ENCODE measurements around the gene TRIM21.
"Not testable (repeated sequence)": the region's sequence is repeated elsewhere in the genome, so short reads cannot be mapped to it uniquely, and the experiment has no call there.

TRIM21 gene

DNA sequence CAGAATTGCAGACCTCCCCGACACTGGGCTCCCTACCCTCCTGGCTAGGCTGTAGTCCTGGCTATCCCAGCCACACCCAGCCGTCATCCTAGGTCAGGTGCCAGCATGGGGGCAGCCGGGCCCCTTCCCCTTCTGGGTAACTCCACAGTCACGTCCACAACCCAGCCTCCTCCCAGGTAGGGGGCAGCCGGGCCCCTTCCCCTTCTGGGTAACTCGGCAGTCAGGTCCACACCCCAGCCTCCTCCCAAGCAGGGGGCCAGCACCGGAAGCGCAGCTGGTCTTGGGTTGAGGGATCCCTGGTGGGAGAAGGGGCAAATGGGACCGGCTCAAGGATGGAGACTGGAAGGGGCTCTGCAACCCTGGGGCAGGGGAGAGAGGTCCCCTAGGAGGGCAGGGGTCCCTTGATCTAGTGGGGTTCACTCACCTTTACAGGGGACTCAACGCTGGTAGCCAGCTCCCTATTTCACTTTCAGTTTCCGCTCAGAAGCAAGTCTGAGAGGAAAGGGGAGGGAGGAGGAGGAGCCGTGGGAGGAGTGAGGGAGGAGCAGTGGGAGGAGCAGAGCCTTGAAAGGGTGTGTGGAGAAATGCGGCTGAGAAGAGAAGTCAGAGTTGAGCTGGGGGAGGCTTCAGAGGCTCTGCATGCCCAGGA is at the start of gene TRIM21:
TRIM21 (minus strand) TSS at position 494 of the 649 bp plus-strand sequence. CDS start 3,293 bp downstream, outside the sequence.
- Mint-ChIP-seq H3K36me3 (ENCODE audit: low read depth) (peaks cover 43% of the 10 kb centered on the region), H3K9me3 (peaks cover 9% of the 10 kb centered on the region), H3K4me1 (ENCODE audit: low read depth) (peaks cover 39% of the 10 kb centered on the region), H3K27ac (peak within 1 kb of the TSS; percentile 91), H3K4me3 (peak within 1 kb of the TSS; percentile 92), H3K27me3 (ENCODE audit: low read depth) (peaks cover 5% of the 10 kb centered on the region)

DNA sequence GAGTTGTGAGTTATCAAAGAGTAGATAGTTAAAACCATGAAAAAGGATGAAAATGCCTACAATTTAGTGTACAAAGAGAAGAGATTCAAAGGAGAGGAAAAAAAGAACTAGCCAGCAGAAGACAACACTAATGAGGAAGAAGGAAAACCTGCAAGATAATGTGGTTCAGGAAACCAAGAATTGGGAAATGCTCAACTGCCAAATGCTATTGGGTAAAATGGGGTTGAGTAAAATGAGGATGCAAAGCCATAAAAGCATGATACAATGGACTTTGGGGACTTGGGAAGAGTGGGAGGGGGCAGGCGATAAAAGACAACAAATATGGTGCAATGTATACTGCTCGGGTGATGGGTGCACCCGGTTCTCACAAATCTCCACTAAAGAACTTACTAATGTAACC is 48.0 kb upstream of the TRIM21 start:
- H3K27me3 Mint-ChIP-seq (ENCODE audit: low read depth) = no peaks in the 10 kb centered on the region
- peaks cover 3% of the 10 kb centered on the region for H3K9me3 Mint-ChIP-seq
- no peak overlapping the region for H3K27ac Mint-ChIP-seq
- no peak overlapping the region for H3K4me3 Mint-ChIP-seq
- no peaks in the 10 kb centered on the region for H3K4me1 Mint-ChIP-seq (ENCODE audit: low read depth)
- H3K36me3 Mint-ChIP-seq (ENCODE audit: low read depth) = no peaks in the 10 kb centered on the region

DNA sequence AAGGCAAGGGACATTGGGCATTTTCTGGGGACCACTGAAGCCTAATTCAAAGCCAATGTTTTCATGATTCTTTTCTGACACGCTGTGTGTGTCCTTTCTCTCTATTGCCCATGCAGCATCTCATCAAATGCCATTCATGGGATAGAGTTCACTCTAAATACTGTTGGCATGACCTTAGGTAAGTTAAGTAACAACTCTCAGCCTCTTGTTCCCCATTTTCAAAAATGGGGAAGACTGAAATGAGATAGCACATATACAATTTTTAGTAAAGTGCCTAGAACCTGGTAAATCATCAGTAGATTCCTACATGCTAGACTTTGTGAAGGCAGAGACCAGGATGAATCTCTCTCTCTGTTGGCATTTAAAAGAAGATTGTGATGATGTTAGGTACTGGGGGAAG is 42.9 kb upstream of the TRIM21 start:
- H3K4me1 Mint-ChIP-seq (ENCODE audit: low read depth) = no peaks in the 10 kb centered on the region

DNA sequence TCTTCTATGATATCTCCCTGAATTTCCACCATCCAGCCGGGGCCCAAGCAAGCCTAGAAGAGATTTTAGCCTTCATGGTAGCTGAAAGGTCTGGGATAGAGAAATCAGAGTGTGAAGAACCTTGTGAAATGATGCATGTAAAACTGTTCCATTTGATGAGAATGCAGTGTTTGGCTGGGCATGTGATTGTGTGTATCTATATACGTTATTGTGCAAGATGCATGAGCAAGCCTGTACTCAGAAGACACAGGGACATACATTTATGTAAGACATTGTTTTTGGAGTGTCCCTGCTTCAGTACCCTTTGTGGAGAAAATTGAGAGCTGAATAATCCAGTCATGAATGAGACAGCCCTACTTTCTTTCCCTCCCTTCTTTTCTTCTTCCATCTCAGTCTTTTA is 40.4 kb upstream of the TRIM21 start:
- no peak overlapping the region for H3K27ac Mint-ChIP-seq
- H3K9me3 Mint-ChIP-seq = no peaks in the 10 kb centered on the region
- H3K4me3 Mint-ChIP-seq = no peak overlapping the region
- no peaks in the 10 kb centered on the region for H3K36me3 Mint-ChIP-seq (ENCODE audit: low read depth)
- H3K4me1 Mint-ChIP-seq (ENCODE audit: low read depth) = no peaks in the 10 kb centered on the region
- peaks cover 3% of the 10 kb centered on the region for H3K27me3 Mint-ChIP-seq (ENCODE audit: low read depth)

More for the DNA sequence above, 42.9 kb upstream of the TRIM21 start:
- no peak overlapping the region for H3K27ac Mint-ChIP-seq
- peaks cover 3% of the 10 kb centered on the region for H3K27me3 Mint-ChIP-seq (ENCODE audit: low read depth)
- no peaks in the 10 kb centered on the region for H3K36me3 Mint-ChIP-seq (ENCODE audit: low read depth)
- H3K4me3 Mint-ChIP-seq = no peak overlapping the region
- peaks cover 3% of the 10 kb centered on the region for H3K9me3 Mint-ChIP-seq

DNA sequence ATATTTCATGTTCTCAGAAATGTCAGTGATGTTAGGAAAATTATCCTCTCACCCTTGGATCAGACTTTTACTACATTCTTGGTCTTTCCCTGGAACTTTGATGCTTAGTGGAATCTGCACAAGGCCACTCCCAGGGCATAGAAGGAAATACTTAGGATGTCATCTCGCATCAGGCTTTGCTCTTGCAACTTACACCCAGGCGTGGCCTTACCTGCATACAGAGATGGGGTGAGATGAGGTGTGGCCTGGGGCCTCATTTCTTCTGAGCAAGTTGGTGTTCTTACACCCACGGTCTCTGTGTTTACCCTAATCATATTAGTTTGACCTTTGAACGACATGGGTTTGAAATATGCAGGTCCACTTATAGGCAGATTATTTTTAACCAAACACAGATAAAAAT is 36.5 kb upstream of the TRIM21 start:
- Mint-ChIP-seq H3K36me3 (ENCODE audit: low read depth) (no peaks in the 10 kb centered on the region), H3K9me3 (no peaks in the 10 kb centered on the region), H3K4me3 (no peak overlapping the region), H3K27me3 (ENCODE audit: low read depth) (peaks cover 3% of the 10 kb centered on the region), H3K27ac (no peak overlapping the region), H3K4me1 (ENCODE audit: low read depth) (no peaks in the 10 kb centered on the region)

DNA sequence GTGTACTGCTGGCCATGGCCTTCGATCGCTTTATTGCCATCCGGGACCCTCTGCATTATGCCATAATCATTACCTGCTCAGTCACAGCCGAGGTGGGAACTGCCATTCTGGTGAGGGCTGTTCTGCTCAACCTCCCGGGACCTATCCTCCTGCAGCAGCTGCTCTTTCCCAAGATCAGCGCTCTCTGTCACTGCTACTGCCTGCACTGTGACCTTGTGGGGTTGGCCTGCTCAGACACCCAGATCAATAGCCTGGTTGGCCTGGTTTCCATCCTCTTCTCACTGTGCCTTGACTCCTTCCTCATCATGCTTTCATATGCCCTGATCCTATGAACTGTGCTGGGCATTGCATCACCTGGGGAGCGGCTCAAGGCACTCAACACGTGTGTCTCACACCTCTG is 24.9 kb upstream of the TRIM21 start:
- H3K4me3 Mint-ChIP-seq = no peak overlapping the region
- no peaks in the 10 kb centered on the region for H3K9me3 Mint-ChIP-seq
- H3K36me3 Mint-ChIP-seq (ENCODE audit: low read depth) = no peaks in the 10 kb centered on the region
- no peaks in the 10 kb centered on the region for H3K4me1 Mint-ChIP-seq (ENCODE audit: low read depth)
- H3K27me3 Mint-ChIP-seq (ENCODE audit: low read depth) = no peaks in the 10 kb centered on the region
- H3K27ac Mint-ChIP-seq = no peak overlapping the region

DNA sequence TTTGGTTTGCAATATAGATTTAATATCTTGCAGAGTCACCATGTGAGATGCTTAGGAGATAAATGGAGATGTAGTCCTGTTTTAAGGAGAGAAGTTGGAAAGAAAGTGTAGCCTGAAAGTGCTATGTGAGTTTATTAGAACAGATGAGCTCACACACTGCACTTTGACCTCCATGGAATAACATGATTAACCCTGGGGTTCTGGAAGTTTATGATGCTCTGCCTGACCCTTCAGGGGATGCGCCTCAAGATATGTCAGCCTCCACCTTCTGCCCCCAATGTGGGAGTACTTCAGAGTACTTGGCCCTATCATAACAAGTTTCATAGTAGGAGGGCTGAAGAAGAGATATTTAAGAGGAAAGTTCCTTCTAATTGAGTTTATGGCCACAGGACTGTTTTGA is 23.3 kb upstream of the TRIM21 start:
- no peak overlapping the region for H3K27ac Mint-ChIP-seq
- no peak overlapping the region for H3K4me3 Mint-ChIP-seq
- H3K4me1 Mint-ChIP-seq (ENCODE audit: low read depth) = no peaks in the 10 kb centered on the region
- H3K36me3 Mint-ChIP-seq (ENCODE audit: low read depth) = no peaks in the 10 kb centered on the region
- H3K9me3 Mint-ChIP-seq = no peaks in the 10 kb centered on the region
- no peaks in the 10 kb centered on the region for H3K27me3 Mint-ChIP-seq (ENCODE audit: low read depth)

DNA sequence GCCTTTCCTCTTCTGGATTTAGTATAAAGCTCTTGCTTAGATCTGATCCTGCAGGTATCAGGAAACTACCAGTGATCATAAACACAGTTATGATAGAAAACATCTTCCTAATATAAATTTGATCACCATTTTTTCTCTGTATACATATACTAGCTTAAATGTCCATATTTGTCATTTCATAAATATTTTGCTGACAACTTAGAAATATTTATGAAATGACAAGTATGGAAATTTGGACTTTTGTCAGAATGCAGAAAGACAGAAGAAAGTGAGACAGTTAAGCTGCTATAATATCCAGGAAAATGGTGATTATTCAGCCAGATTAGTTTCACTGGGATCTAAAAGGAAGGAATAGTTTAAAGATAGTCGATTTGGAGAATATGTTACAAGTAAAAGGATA is 22.8 kb upstream of the TRIM21 start:
- H3K4me3 Mint-ChIP-seq = no peak overlapping the region
- no peaks in the 10 kb centered on the region for H3K27me3 Mint-ChIP-seq (ENCODE audit: low read depth)
- no peaks in the 10 kb centered on the region for H3K4me1 Mint-ChIP-seq (ENCODE audit: low read depth)
- no peaks in the 10 kb centered on the region for H3K36me3 Mint-ChIP-seq (ENCODE audit: low read depth)
- H3K27ac Mint-ChIP-seq = no peak overlapping the region
- H3K9me3 Mint-ChIP-seq = no peaks in the 10 kb centered on the region

DNA sequence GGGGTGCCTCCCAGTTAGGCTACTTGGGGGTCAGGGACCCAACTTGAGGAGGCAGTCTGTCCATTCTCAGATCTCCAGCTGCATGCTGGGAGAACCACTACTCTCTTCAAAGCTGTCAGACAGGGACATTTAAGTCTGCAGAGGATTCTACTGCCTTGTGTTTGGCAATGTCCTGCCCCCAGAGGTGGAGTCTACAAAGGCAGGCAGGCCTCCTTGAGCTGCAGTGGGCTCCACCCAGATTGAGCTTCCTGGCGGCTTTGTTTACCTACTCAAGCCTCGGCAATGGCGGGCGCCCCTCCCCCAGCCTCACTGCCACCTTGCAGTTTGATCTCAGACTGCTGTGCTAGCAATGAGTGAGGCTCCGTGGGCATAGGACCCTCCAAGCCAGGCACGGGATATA is 12.7 kb upstream of the TRIM21 start:
- not testable (repeated sequence) for H3K36me3 Mint-ChIP-seq (ENCODE audit: low read depth); H3K4me3 Mint-ChIP-seq; H3K27ac Mint-ChIP-seq; H3K4me1 Mint-ChIP-seq (ENCODE audit: low read depth); H3K27me3 Mint-ChIP-seq (ENCODE audit: low read depth)
- peaks cover 15% of the 10 kb centered on the region for H3K9me3 Mint-ChIP-seq

DNA sequence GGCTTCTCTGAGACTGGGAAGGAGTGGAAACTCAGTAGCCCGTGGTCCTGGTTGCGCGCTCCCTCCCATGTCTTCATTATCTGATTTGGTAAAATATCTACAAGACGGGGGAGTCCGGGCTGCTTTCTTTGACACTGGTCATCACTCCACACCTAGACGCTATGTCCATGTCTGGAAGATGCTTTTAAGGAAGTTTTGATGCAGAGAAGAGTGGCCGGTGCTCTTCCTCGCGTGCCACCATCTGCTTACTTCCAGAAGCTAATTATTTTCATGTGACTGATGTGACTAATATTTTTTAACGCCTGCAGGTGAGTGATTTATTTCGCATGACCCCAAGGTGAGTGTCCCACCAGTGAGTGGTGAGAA is 339 bp upstream of the TRIM21 start:
- Mint-ChIP-seq H3K4me3 (peak overlapping the region; percentile 92), H3K27ac (peak overlapping the region; percentile 91), H3K27me3 (ENCODE audit: low read depth) (peaks cover 6% of the 10 kb centered on the region), H3K36me3 (ENCODE audit: low read depth) (peaks cover 39% of the 10 kb centered on the region), H3K9me3 (peaks cover 12% of the 10 kb centered on the region), H3K4me1 (ENCODE audit: low read depth) (peaks cover 39% of the 10 kb centered on the region)

DNA sequence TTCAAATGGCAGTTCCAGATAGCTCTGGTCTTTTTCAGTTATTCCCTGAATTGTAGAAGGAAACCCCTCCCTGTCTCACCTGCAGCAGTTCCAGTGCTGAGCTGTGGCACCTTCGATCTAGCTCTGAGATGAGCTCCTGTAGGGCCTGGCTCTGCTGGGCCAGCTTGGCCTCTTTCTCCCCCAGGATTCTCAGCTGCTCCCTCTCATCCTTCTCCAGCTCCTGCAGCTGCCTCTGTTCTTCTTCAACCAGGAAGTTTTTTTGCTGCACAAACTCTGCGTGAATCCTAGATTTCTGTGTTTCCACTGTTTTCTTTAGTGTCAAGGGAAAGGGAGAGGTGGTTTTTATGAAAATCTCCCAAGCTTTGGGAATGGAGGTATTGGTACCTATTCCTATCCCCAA is 5.3 kb downstream of the TRIM21 start:
- H3K4me3 Mint-ChIP-seq = no peak overlapping the region
- no peaks in the 10 kb centered on the region for H3K9me3 Mint-ChIP-seq
- H3K27ac Mint-ChIP-seq = no peak overlapping the region
- peaks cover 28% of the 10 kb centered on the region for H3K4me1 Mint-ChIP-seq (ENCODE audit: low read depth)
- H3K36me3 Mint-ChIP-seq (ENCODE audit: low read depth) = peaks cover 73% of the 10 kb centered on the region
- no peaks in the 10 kb centered on the region for H3K27me3 Mint-ChIP-seq (ENCODE audit: low read depth)

DNA sequence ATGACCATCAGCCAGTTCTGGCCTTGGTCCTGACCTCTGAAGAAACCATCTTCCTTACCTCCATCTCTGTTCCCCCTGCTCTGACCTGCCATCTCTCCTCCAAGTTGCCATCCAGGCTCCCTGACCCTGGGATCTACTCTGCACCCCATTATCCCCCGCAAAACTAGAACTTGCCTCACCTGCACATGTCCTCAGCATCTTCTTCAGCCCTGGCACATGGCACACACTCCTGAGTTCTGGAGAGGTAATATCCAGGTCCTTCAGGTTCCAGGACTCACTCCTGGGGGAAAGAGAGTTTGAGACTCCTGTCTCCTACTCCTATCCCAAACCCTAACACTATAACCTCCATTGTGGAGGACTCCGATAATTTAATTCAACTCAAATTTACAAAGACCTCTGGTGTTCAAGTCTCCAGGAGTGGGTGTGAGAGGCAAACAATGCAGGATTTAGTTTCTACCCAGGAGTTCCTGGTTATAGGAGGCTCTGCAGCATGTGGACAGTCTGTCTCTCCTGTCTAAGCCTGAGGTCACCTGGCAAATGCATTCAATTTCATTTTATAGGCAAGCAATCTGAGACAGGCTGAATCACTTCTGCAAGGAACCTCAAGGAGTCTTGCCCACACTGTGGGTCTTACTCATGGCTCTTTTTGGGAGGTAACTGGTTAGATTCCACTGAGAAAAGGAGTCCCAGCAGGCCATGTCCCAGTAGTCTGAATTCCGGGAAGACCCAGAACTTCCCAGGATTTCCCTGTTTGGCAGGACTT is 7.3 kb downstream of the TRIM21 start:
- Mint-ChIP-seq H3K27me3 (ENCODE audit: low read depth) (no peaks in the 10 kb centered on the region), H3K4me3 (no peak overlapping the region), H3K36me3 (ENCODE audit: low read depth) (peaks cover 66% of the 10 kb centered on the region)

DNA sequence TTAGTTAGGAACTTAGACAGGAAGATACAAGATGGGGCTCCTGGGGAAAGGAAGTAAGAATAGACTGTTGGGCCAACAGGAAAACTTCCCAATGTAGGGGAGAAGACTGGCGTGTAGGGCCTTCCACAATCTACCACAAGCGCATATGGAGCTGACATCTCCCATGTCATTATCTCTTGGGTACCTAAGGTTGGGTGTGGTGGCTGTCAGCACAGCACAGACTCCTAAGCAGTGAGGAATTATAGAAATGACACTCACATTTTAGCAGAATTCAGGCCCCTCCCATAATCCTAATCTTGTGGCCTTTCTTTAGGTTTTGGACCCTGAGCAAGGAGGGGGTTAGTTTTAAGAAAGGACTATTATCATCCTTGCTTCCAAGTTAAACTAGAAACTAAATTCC is 11.6 kb downstream of the TRIM21 start:
- Mint-ChIP-seq H3K4me1 (ENCODE audit: low read depth) (no peaks in the 10 kb centered on the region), H3K27ac (no peak overlapping the region), H3K9me3 (no peaks in the 10 kb centered on the region), H3K36me3 (ENCODE audit: low read depth) (peaks cover 36% of the 10 kb centered on the region), H3K4me3 (no peak overlapping the region), H3K27me3 (ENCODE audit: low read depth) (no peaks in the 10 kb centered on the region)

More for the DNA sequence above, 7.3 kb downstream of the TRIM21 start:
- Mint-ChIP-seq H3K27ac (no peak overlapping the region), H3K4me1 (ENCODE audit: low read depth) (peaks cover 15% of the 10 kb centered on the region), H3K9me3 (no peaks in the 10 kb centered on the region)

DNA sequence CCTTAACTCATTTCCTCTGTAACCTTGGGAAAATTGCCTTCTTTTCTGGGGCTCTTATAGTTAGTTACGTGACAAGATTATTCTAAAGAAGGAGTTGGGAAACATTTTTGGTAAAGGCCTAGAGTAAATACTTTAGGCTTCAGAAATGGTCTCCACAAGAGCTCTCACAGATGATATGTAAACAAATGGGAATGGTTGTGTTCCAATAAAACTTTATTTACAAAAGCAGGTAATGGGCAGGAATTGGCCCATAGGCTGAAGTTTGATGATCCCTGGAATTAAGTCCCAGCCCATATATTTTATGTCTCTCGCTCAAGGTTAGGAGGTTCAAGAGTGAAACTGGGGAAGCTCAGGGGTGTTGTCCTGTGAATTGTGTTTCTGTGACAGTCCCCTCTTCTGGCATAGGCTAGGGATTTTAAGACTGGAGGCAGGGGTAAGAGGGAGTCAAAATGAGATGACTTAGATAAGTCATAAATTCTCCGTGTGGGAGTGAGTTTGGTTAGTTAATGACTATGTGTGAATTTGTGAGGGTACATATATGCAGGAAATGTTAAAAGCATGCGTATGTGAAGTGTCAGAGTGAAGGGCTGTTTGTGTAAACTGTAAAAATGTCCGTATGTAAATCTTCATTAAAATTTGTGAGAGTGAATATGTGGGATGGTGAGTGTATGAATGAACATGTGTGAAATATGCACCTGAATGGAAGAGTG is 17.9 kb downstream of the TRIM21 start:
- no peak overlapping the region for H3K4me3 Mint-ChIP-seq
- peaks cover 5% of the 10 kb centered on the region for H3K27me3 Mint-ChIP-seq (ENCODE audit: low read depth)

DNA sequence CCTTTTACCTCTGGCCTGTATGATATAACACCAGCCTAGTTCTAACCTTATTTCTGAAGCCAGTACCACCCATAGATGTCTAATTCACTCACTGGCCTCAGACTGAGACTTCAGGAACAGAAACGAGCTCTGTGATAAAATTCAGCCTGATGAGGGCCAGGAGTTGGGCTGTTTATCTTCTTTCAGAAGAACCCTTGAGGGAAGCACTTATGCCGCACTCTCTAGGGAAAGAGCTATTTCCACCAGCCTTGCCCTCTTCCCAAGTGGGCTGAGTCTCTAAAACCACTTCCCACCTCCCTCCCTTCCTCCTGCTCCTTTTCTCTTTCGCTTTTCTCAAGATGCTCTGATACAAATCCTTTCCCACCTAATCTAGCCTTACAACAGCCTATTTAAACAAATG is 23.3 kb downstream of the TRIM21 start:
- H3K4me3 Mint-ChIP-seq = no peak overlapping the region
- H3K4me1 Mint-ChIP-seq (ENCODE audit: low read depth) = no peaks in the 10 kb centered on the region
- no peak overlapping the region for H3K27ac Mint-ChIP-seq
- H3K27me3 Mint-ChIP-seq (ENCODE audit: low read depth) = peaks cover 10% of the 10 kb centered on the region
- H3K9me3 Mint-ChIP-seq = no peaks in the 10 kb centered on the region
- no peaks in the 10 kb centered on the region for H3K36me3 Mint-ChIP-seq (ENCODE audit: low read depth)

More for the DNA sequence above, 17.9 kb downstream of the TRIM21 start:
- Mint-ChIP-seq H3K9me3 (no peaks in the 10 kb centered on the region), H3K4me1 (ENCODE audit: low read depth) (no peaks in the 10 kb centered on the region), H3K27ac (no peak overlapping the region), H3K36me3 (ENCODE audit: low read depth) (no peaks in the 10 kb centered on the region)

All from T-helper 1 cell treated with Interleukin-12 subunit alpha and Interleukin-12 subunit beta and Interleukin-4 antibody, amounts not matched to agents 30 μg/mL and 1 μg/mL, for 36 hours (primary cell).